DOHH2 (cell line): Measurements from ENCODE around the gene UTP15.

Experiments used
- H3F3A ChIP-seq: fragments of 200-600 bp; sonication (generic), shearing (Covaris generic); 2 replicates; pipeline ENCODE4 v1.6.0; 2016; ENCODE audit warnings: antibody characterized with exemption, mild to moderate bottlenecking; ENCODE audit not compliant: control insufficient read depth, insufficient read depth
- H3K27ac ChIP-seq: fragments of 200-600 bp; sonication (generic); 2 replicates; pipeline ENCODE4 v1.5.1; 2014; ENCODE audit warnings: low read depth, mild to moderate bottlenecking, low read length, moderate library complexity
- H3K27me3 ChIP-seq: fragments of 200-600 bp; sonication (generic); 2 replicates; pipeline ENCODE4 v1.6.1; 2014; ENCODE audit warnings: mild to moderate bottlenecking, low read length, mixed read lengths; ENCODE audit not compliant: control insufficient read depth
- H3K36me3 ChIP-seq: fragments of 200-600 bp; sonication (generic); 2 replicates; pipeline ENCODE4 v1.6.1; 2014; ENCODE audit warnings: mild to moderate bottlenecking, low read length, moderate library complexity, mixed read lengths; ENCODE audit not compliant: control insufficient read depth
- H3K4me1 ChIP-seq: fragments of 200-600 bp; sonication (generic); 2 replicates; pipeline ENCODE4 v1.6.1; 2014; ENCODE audit warnings: mild to moderate bottlenecking, low read length, mixed read lengths; ENCODE audit not compliant: control insufficient read depth
- H3K4me2 ChIP-seq: fragments of 200-600 bp; sonication (generic); 2 replicates; pipeline ENCODE4 v1.6.0; 2014; ENCODE audit warnings: mild to moderate bottlenecking, low read length, moderate library complexity
- H3K4me3 ChIP-seq: fragments of 200-600 bp; sonication (generic); 2 replicates; pipeline ENCODE4 v1.5.1; 2014; ENCODE audit warnings: mild to moderate bottlenecking, low read length, mixed read lengths
- H3K79me2 ChIP-seq: fragments of 200-600 bp; sonication (generic); 2 replicates; pipeline ENCODE4 v1.6.1; 2014; ENCODE audit warnings: mild to moderate bottlenecking, low read length, mixed read lengths; ENCODE audit not compliant: control insufficient read depth
- H3K9me2 ChIP-seq: fragments of 200-600 bp; sonication (generic); replicated peaks from 2 replicates; pipeline ENCODE4 v1.6.1; 2014; ENCODE audit warnings: mild to moderate bottlenecking, low read length, mixed read lengths; ENCODE audit not compliant: control insufficient read depth
- H3K9me3 ChIP-seq: fragments of 200-600 bp; sonication (generic); 2 replicates; pipeline ENCODE4 v1.6.1; 2014; ENCODE audit warnings: antibody characterized with exemption, low read length, mixed read lengths; ENCODE audit not compliant: control insufficient read depth, insufficient read depth
- H4K20me1 ChIP-seq: fragments of 200-600 bp; sonication (generic); 2 replicates; pipeline ENCODE4 v1.6.0; 2014; ENCODE audit warnings: low read depth, mild to moderate bottlenecking, antibody characterized with exemption, low read length, moderate library complexity; ENCODE audit not compliant: control insufficient read depth, insufficient read depth
- EZH2phosphoT487 ChIP-seq: fragments of 200-600 bp; sonication (generic); IDR thresholded peaks from 2 replicates; pipeline ENCODE4 v1.6.1; 2017; ENCODE audit warnings: borderline replicate concordance, mild to moderate bottlenecking, antibody characterized with exemption, low read length, moderate library complexity, mixed read lengths
- TF ChIP-seq, protein P1 (sequence below): fragments of 200-600 bp; sonication (generic); IDR thresholded peaks from one replicate; pipeline ENCODE4 v1.5.1; 2014; ENCODE audit warnings: antibody characterized with exemption, mild to moderate bottlenecking, low read depth, low read length; ENCODE audit not compliant: poor library complexity, severe bottlenecking

The UTP15 gene

DNA sequence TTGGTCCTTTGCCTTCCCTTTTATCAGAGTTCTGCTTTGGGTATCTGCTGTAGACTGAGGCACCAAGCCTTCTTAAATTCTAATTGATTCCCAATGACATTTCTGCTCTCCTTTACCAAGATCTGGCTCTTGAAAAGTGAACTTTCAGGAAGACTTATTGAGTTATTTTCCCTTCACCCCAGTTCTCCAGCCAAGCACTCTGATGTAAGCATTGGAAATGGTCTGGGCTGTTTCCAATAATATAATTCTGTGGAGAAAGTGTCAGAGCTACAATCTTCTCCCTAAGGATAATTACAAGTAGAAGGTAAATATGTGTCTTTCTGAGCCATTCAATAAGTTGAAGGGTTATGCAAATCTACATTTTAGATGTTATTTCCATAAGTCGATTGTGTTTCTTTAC, 36.5 kb upstream of the UTP15 start:
- Histone ChIP-seq H4K20me1 (no peaks in the 10 kb centered on the region), H3K36me3 (no peaks in the 10 kb centered on the region), H3K27me3 (peaks cover 8% of the 10 kb centered on the region; the same call in 1 of the 2 replicates), H3K4me2 (no peak overlapping the region), H3K9me3 (no peaks in the 10 kb centered on the region), H3F3A (no peaks in the 10 kb centered on the region), H3K4me3 (no peak overlapping the region), H3K79me2 (no peaks in the 10 kb centered on the region), H3K9me2 (no peaks in the 10 kb centered on the region), H3K4me1 (peaks cover 6% of the 10 kb centered on the region; the same call in 1 of the 2 replicates), H3K27ac (no peak overlapping the region)
- TF ChIP-seq EZH2phosphoT487: no peak
- TF ChIP-seq, protein P1, sequence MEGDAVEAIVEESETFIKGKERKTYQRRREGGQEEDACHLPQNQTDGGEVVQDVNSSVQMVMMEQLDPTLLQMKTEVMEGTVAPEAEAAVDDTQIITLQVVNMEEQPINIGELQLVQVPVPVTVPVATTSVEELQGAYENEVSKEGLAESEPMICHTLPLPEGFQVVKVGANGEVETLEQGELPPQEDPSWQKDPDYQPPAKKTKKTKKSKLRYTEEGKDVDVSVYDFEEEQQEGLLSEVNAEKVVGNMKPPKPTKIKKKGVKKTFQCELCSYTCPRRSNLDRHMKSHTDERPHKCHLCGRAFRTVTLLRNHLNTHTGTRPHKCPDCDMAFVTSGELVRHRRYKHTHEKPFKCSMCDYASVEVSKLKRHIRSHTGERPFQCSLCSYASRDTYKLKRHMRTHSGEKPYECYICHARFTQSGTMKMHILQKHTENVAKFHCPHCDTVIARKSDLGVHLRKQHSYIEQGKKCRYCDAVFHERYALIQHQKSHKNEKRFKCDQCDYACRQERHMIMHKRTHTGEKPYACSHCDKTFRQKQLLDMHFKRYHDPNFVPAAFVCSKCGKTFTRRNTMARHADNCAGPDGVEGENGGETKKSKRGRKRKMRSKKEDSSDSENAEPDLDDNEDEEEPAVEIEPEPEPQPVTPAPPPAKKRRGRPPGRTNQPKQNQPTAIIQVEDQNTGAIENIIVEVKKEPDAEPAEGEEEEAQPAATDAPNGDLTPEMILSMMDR: no peak

DNA sequence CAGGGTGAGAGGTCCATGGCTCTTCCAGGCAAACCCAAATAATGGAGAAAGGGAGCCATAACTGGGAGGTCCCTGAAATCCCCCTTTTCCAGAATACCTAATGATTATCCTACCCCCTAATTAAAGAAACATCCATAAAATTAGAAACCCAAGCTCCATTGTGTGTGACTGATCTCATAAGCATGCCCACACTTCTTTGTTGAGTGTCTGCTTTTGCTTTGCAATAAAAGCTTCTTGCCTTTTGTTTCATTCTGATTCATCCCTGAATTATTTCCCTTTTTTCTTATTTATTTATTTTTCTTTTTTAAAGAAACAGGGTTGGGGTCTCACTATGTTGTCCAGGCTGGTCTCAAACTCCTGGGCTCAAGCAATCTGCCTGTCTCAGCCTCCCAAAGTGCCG, 34.2 kb upstream of the UTP15 start:
- H3K9me3 ChIP-seq: no peaks in the 10 kb centered on the region
- H4K20me1 ChIP-seq: no peaks in the 10 kb centered on the region
- peaks cover 6% of the 10 kb centered on the region; the same call in 1 of the 2 replicates for H3K4me1 ChIP-seq
- no peaks in the 10 kb centered on the region for H3K79me2 ChIP-seq
- H3K27ac ChIP-seq: no peak overlapping the region
- no peaks in the 10 kb centered on the region for H3F3A ChIP-seq
- no peaks in the 10 kb centered on the region for H3K36me3 ChIP-seq
- H3K4me2 ChIP-seq: no peak overlapping the region
- no peak for TF ChIP-seq EZH2phosphoT487
- TF ChIP-seq, protein P1: no peak
- no peaks in the 10 kb centered on the region for H3K9me2 ChIP-seq
- no peak overlapping the region for H3K4me3 ChIP-seq
- peaks cover 12% of the 10 kb centered on the region; the same call in 1 of the 2 replicates for H3K27me3 ChIP-seq

DNA sequence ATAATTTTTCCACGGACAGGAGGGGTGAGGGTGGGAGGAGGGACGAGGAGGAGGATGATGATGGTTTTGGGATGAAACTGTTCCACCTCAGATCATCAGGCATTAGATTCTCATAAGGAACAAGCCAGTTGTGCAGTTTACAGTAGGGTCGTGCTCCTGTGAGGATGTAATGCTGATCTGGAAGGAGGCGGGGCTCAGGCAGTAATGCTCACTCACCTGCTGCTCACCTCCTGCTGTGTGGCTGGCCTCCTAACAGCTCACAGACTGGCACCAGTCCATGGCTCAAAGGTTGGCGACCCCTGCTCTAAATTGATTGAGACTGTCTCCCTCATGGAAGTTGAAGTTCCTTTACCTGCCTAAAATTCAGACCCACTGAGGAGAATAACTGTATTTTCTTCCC, 33.3 kb upstream of the UTP15 start:
- TF ChIP-seq EZH2phosphoT487: no peak
- TF ChIP-seq, protein P1: no peak

More for the DNA sequence above, 33.3 kb upstream of the UTP15 start:
- no peaks in the 10 kb centered on the region for H3K9me3 ChIP-seq
- H3K79me2 ChIP-seq: no peaks in the 10 kb centered on the region
- no peak overlapping the region for H3K27ac ChIP-seq
- H3K27me3 ChIP-seq: peaks cover 12% of the 10 kb centered on the region; the same call in 1 of the 2 replicates
- peaks cover 6% of the 10 kb centered on the region; the same call in 1 of the 2 replicates for H3K4me1 ChIP-seq
- no peaks in the 10 kb centered on the region for H4K20me1 ChIP-seq
- H3K9me2 ChIP-seq: no peaks in the 10 kb centered on the region
- no peak overlapping the region for H3K4me2 ChIP-seq
- H3F3A ChIP-seq: no peaks in the 10 kb centered on the region
- no peak overlapping the region for H3K4me3 ChIP-seq
- H3K36me3 ChIP-seq: no peaks in the 10 kb centered on the region
